Ishikawa (cell line): ENCODE results near the gene IL17C.

Source experiments
- CEBPB ChIP-seq: IDR thresholded peaks from 2 replicates; pipeline ENCODE4 v1.6.1; 2012
- CREB1 ChIP-seq: IDR thresholded peaks from 2 replicates; pipeline ENCODE4 v1.6.1; 2012; ENCODE audit warnings: low read depth
- EGR1 ChIP-seq: IDR thresholded peaks from 2 replicates; pipeline ENCODE4 v1.6.1; 2012
- EP300 ChIP-seq: IDR thresholded peaks from 2 replicates; pipeline ENCODE4 v1.6.1; 2012; ENCODE audit warnings: borderline replicate concordance
- FOXM1 ChIP-seq: IDR thresholded peaks from 2 replicates; pipeline ENCODE4 v1.6.1; 2012; ENCODE audit warnings: low read depth, borderline replicate concordance
- NFIC ChIP-seq: IDR thresholded peaks from 2 replicates; pipeline ENCODE4 v1.6.1; 2012
- RAD21 ChIP-seq: IDR thresholded peaks from 2 replicates; pipeline ENCODE4 v1.6.1; 2012; ENCODE audit warnings: low read depth
- REST ChIP-seq: IDR thresholded peaks from 2 replicates; pipeline ENCODE4 v1.6.1; 2012; ENCODE audit warnings: low read depth, mild to moderate bottlenecking
- TAF1 ChIP-seq: IDR thresholded peaks from 2 replicates; pipeline ENCODE4 v1.6.1; 2012; ENCODE audit warnings: low read depth, mild to moderate bottlenecking
- TCF12 ChIP-seq: IDR thresholded peaks from 2 replicates; pipeline ENCODE4 v1.6.1; 2012; ENCODE audit warnings: low read depth
- TEAD4 ChIP-seq: IDR thresholded peaks from 2 replicates; pipeline ENCODE4 v1.6.1; 2012
- USF1 ChIP-seq: IDR thresholded peaks from 2 replicates; pipeline ENCODE4 v1.6.1; 2012
- YY1 ChIP-seq: IDR thresholded peaks from 2 replicates; pipeline ENCODE4 v1.6.1; 2012; ENCODE audit warnings: low read depth
- ZBTB7A ChIP-seq: IDR thresholded peaks from 2 replicates; pipeline ENCODE4 v1.6.1; 2012; ENCODE audit warnings: low read depth

IL17C gene

GRCh38 chr16:88614818-88615580 is 23.4 kb upstream of the IL17C start:
- TF ChIP-seq EP300, result no peak

DNA sequence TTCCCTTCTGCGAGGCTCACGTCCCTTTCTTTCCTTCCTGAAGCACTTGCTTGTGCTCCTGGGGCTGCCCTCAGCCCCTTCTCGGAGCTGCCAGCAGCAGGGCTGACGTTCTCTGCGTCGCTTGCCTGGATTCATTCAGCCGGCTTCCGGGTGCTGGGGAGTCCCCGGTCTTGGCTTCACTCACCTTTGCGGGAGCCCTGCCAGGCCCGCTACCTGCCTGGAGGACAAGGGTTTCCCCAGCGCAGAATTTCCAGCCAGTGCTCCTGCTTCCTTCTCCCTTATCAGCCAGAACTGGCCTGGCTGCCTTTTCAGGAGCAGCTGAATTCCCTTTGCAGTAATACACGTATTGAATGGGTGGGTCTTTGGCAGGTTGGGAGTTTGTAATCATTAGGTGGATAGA is 22.1 kb upstream of the IL17C start:
- TF ChIP-seq TAF1 (no peak), REST (no peak), FOXM1 (no peak), CREB1 (no peak), TEAD4 (no peak), ZBTB7A (no peak), RAD21 (no peak), CEBPB (no peak), USF1 (no peak), EGR1 (no peak)

DNA sequence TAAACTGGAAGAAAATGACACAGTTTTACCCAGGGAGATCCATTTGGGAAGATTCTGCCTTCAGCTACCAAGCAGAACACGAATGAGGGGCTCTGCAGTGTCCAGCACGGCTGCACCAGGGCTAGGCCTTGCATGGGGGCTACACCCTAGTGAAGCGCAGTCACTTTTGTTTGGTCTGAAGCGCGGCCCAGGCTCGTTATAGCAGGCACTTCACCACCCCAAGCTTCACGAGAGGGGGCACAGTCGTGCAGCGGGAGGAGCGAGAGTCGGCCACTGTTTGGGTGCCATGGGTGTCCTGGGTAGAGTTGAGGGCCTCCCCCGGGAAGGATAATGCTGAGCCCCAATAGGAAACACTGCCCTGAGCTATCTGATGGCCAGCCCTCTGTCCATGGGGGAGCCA is 21.6 kb upstream of the IL17C start:
- TF ChIP-seq TEAD4 (no peak), NFIC (no peak), TCF12 (no peak), TAF1 (no peak)

DNA sequence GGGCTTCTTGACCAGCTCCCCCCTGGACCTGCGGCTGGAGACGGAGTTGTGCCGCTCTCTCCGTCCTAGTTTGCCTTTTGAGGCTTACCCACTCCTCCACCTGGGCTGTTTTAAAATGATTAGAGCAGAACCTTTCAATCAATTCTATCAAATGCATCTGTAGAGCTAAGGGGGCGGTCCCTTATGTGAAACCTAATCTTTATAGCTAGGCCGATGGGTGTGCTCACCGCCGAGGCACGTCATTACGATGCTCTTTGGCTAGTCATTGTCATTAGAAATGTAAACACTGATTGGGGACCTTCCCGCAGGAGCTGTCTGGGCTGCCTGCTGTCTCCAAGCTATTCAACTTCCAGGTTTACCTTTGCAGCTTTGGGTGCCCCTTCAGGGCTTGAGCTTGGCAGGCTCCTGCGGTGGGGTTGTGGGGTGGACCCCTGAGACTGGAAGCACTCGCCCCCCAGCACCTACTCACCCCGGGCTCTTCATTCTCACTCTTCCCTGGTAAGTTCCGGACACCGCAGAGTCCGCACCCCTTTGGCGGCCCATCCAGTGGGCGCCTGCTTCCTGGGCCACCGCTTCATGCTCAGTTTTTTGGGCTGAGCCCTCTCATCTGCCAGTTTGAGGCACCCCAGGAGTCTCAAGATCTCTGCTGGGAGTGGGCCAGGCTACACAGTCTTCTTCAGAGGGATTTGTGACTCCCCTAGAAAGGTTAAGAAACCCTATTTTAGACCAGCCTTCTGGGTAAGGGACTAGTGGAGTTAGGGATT is 20.9 kb upstream of the IL17C start:
- TF ChIP-seq USF1 (no peak), NFIC (no peak), RAD21 (no peak), YY1 (no peak)

GRCh38 chr16:88618182-88618955 is 20.0 kb upstream of the IL17C start:
- TF ChIP-seq ZBTB7A, result no peak
- no peak for TF ChIP-seq EGR1
- TF ChIP-seq REST, result no peak
- no peak for TF ChIP-seq NFIC

GRCh38 chr16:88618956-88619667 is 19.3 kb upstream of the IL17C start:
- TF ChIP-seq TEAD4 (no peak), TAF1 (no peak), FOXM1 (no peak)
